GM10847 (cell line): ENCODE data around the gene GRID2.

Experiments
- POLR2A ChIP-seq: IDR thresholded peaks from 2 replicates; pipeline ENCODE4 v1.6.1; 2011; ENCODE audit not compliant: insufficient read length; ENCODE audit errors: extremely low read depth

GRID2 gene

DNA sequence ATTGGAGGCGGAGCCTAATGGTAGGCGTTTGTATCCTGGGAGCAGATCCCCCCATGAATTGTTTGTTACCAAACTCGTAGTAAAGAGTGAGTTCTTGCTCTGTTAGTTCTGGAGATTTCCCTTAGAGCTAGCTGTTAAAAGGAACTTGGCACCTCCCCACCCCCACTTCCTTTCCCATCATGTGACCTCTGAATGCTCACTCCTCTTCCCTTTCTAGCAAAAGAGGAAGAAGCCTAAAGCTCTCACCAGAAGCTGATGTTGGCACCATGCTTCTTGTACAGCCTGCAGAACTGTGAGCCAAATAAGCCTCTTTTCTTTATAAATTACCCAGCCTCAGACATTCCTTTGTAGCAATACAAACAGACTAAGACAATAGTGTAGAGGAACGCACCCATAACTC is 1511.0 kb downstream of the GRID2 start:
- no peak for TF ChIP-seq POLR2A
